H9 (cell line): ENCODE results near the gene WDR20. TPM values are rescaled to one million over a fixed set of nuclear protein-coding genes. Genes with fewer than 3 reads are reported as not detected.

Experiments
- DNase-seq: peaks from one replicate; pipeline ENCODE4 v3.0.0-alpha.2; 2017
- H2AFZ ChIP-seq: one replicate; pipeline ENCODE4 v1.6.1; 2013; ENCODE audit warnings: mild to moderate bottlenecking, low read length, control low read depth, moderate library complexity
- H2AK5ac ChIP-seq: 2 replicates; pipeline ENCODE4 v1.6.1; 2013; ENCODE audit warnings: low read length, control low read depth, mixed read lengths; ENCODE audit not compliant: insufficient read length
- H2BK120ac ChIP-seq: one replicate; pipeline ENCODE4 v1.6.1; 2013; ENCODE audit warnings: low read depth, mild to moderate bottlenecking, low read length, control low read depth, inconsistent platforms; ENCODE audit not compliant: poor library complexity, severe bottlenecking
- H2BK12ac ChIP-seq: 2 replicates; pipeline ENCODE4 v1.6.1; 2013; ENCODE audit warnings: low read length, control low read depth, mixed read lengths, low read depth; ENCODE audit not compliant: insufficient read length
- H2BK15ac ChIP-seq: 2 replicates; pipeline ENCODE4 v1.6.1; 2013; ENCODE audit warnings: low read depth, low read length, control low read depth
- H2BK20ac ChIP-seq: one replicate; pipeline ENCODE4 v1.6.1; 2013; ENCODE audit warnings: low read depth, mild to moderate bottlenecking, low read length, control low read depth, inconsistent platforms; ENCODE audit not compliant: poor library complexity, severe bottlenecking
- H2BK5ac ChIP-seq: 2 replicates; pipeline ENCODE4 v1.6.1; 2013; ENCODE audit warnings: low read length, control low read depth, mixed read lengths; ENCODE audit not compliant: insufficient read length
- H3K14ac ChIP-seq: 2 replicates; pipeline ENCODE4 v1.6.1; 2013; ENCODE audit warnings: low read length, control low read depth; ENCODE audit not compliant: insufficient read depth
- H3K18ac ChIP-seq: 2 replicates; pipeline ENCODE4 v1.6.1; 2013; ENCODE audit warnings: low read depth, mild to moderate bottlenecking, mixed read lengths, low read length, control low read depth; ENCODE audit not compliant: insufficient read length
- H3K23ac ChIP-seq: 2 replicates; pipeline ENCODE4 v1.6.1; 2013; ENCODE audit warnings: low read length, control low read depth, mixed read lengths, low read depth; ENCODE audit not compliant: insufficient read length
- H3K23me2 ChIP-seq: 2 replicates; pipeline ENCODE4 v1.6.1; 2013; ENCODE audit warnings: low read depth, mild to moderate bottlenecking, mixed read lengths, low read length, control low read depth; ENCODE audit not compliant: insufficient read length, poor library complexity, severe bottlenecking
- H3K27ac ChIP-seq: 2 replicates; pipeline ENCODE4 v1.5.1; 2013; ENCODE audit warnings: low read length, control low read depth, mixed read lengths, low read depth; ENCODE audit not compliant: insufficient read length
- H3K27me3 ChIP-seq: 2 replicates; pipeline ENCODE4 v1.6.1; 2013; ENCODE audit warnings: low read length, control low read depth, inconsistent platforms; ENCODE audit not compliant: insufficient read depth
- H3K4ac ChIP-seq: 2 replicates; pipeline ENCODE4 v1.6.1; 2013; ENCODE audit warnings: low read depth, mild to moderate bottlenecking, control low read depth, inconsistent platforms, low read length, moderate library complexity
- H3K4me1 ChIP-seq: 2 replicates; pipeline ENCODE4 v1.6.1; 2013; ENCODE audit warnings: low read length, control low read depth, inconsistent platforms; ENCODE audit not compliant: insufficient read depth
- H3K4me2 ChIP-seq: 2 replicates; pipeline ENCODE4 v1.6.1; 2013; ENCODE audit warnings: low read length, control low read depth, mixed read lengths; ENCODE audit not compliant: insufficient read length, insufficient read depth
- H3K56ac ChIP-seq: 2 replicates; pipeline ENCODE4 v1.6.1; 2013; ENCODE audit warnings: low read depth, mild to moderate bottlenecking, mixed read lengths, low read length, control low read depth; ENCODE audit not compliant: insufficient read length
- H3K79me1 ChIP-seq: 2 replicates; pipeline ENCODE4 v1.6.1; 2013; ENCODE audit warnings: low read depth, mild to moderate bottlenecking, moderate library complexity, low read length, control low read depth, inconsistent platforms; ENCODE audit not compliant: insufficient read depth, poor library complexity, severe bottlenecking
- H3K79me2 ChIP-seq: 2 replicates; pipeline ENCODE4 v1.6.1; 2013; ENCODE audit warnings: low read length, control low read depth, inconsistent platforms; ENCODE audit not compliant: insufficient read depth
- H3K9ac ChIP-seq: 2 replicates; pipeline ENCODE4 v1.6.1; 2013; ENCODE audit warnings: low read length, control low read depth, mixed read lengths; ENCODE audit not compliant: insufficient read length; ENCODE audit errors: extremely low read depth
- H3K9me3 ChIP-seq: one replicate; pipeline ENCODE4 v1.6.1; 2013; ENCODE audit warnings: low read depth, low read length, inconsistent platforms; ENCODE audit not compliant: control insufficient read depth
- H3T11ph ChIP-seq: one replicate; pipeline ENCODE4 v1.6.1; 2013; ENCODE audit warnings: mild to moderate bottlenecking, low read length, control low read depth, inconsistent platforms
- H4K20me1 ChIP-seq: one replicate; pipeline ENCODE4 v1.6.1; 2013; ENCODE audit not compliant: control insufficient read depth, insufficient read length, insufficient read depth
- H4K5ac ChIP-seq: 2 replicates; pipeline ENCODE4 v1.6.1; 2013; ENCODE audit warnings: low read depth, mild to moderate bottlenecking, mixed read lengths, low read length, control low read depth; ENCODE audit not compliant: insufficient read length
- H4K8ac ChIP-seq: replicated peaks from 2 replicates; pipeline ENCODE4 v1.6.1; 2013; ENCODE audit warnings: low read length, control low read depth, mixed read lengths, low read depth; ENCODE audit not compliant: insufficient read length
- H4K91ac ChIP-seq: 2 replicates; pipeline ENCODE4 v1.6.1; 2013; ENCODE audit warnings: low read depth, mild to moderate bottlenecking, moderate library complexity, mixed read lengths, low read length, control low read depth; ENCODE audit not compliant: insufficient read length
- H3K27ac Mint-ChIP-seq, 3 experiments: 2 replicates in 2 of 3; 3 replicates in 1 of 3; pipeline ENCODE4 v1.8.0; 2020 to 2021; ENCODE audit warnings: mixed read lengths in 3 of 3, mild to moderate bottlenecking in 1 of 3, moderate library complexity in 1 of 3
- H3K27me3 Mint-ChIP-seq: 2 replicates; pipeline ENCODE4 v1.8.0; 2021; ENCODE audit warnings: low read depth, mild to moderate bottlenecking, moderate library complexity, mixed read lengths
- H3K36me3 Mint-ChIP-seq, 3 experiments: 2 replicates in 2 of 3; 3 replicates in 1 of 3; pipeline ENCODE4 v1.8.0; 2020 to 2021; ENCODE audit warnings: low read depth in 3 of 3, mixed read lengths in 3 of 3; ENCODE audit not compliant: insufficient read depth in 1 of 3
- H3K4me1 Mint-ChIP-seq, 2 experiments: 2 replicates each; pipeline ENCODE4 v1.8.0; 2020; ENCODE audit warnings: mixed read lengths in 2 of 2
- H3K4me3 Mint-ChIP-seq, 2 experiments: 2 replicates in 1 of 2; 3 replicates in 1 of 2; pipeline ENCODE4 v1.8.0; 2020 to 2021; ENCODE audit warnings: mild to moderate bottlenecking in 2 of 2, mixed read lengths in 2 of 2, moderate library complexity in 1 of 2
- H3K9me3 Mint-ChIP-seq, 2 experiments: 2 replicates in 1 of 2; 3 replicates in 1 of 2; pipeline ENCODE4 v1.8.0; 2020; ENCODE audit warnings: mild to moderate bottlenecking in 2 of 2, mixed read lengths in 2 of 2, moderate library complexity in 1 of 2
- WGBS: extraction: QIAGEN DNeasy Blood & Tissue Kit; methylation state at CpG from one replicate; pipeline ENCODE4 v1.1.7; 2013; ENCODE audit warnings: missing lambda C conversion rate, low lambda C conversion rate, mixed read lengths; ENCODE audit not compliant: insufficient read length; ENCODE audit errors: extremely low coverage; 5-methylcytosine and 5-hydroxymethylcytosine counted together
- total RNA-seq: library from RNA; stranded (reverse); gene quantifications from 2 replicates; pipeline ENCODE4 v1.2.1, GENCODE V29; 2021
- TF ChIP-seq, protein P1 (sequence below): fragments of 200-600 bp; sonication (generic); conservative IDR thresholded peaks from 3 replicates; pipeline ENCODE4 v1.8.0; 2021; ENCODE audit warnings: antibody characterized with exemption, mild to moderate bottlenecking

The WDR20 gene
- total RNA-seq, 1 experiment from 2014 or later = 31.6 TPM

DNA sequence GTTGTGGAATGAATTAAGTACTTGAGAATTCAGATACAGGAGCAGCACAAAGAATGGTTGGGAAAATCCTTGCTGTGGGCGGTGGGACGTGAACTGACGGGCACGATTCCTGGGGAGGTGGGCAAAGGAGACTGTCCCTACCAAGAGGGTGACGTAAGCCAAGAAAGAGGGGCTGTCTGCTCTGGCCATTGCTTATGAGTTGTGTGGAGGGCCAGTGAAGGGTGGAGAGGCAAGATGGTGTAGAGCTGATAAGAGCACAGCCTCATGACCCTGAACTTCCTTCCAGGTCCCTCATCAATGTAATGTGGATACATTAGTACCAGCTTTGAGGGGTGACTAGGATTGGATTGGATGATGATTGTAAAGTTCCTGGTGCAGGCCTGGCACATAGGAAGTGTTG lies 50.2 kb downstream of the WDR20 start:
- no peaks in the 10 kb centered on the region for H3K23me2 ChIP-seq
- Mint-ChIP-seq H3K36me3 (no peaks in the 10 kb centered on the region), H3K27me3 (no peaks in the 10 kb centered on the region), H3K4me3 (no peak overlapping the region), H3K9me3 (no peaks in the 10 kb centered on the region), H3K4me1 (peaks cover 37 to 46% of the 10 kb centered on the region in 2 experiments), H3K27ac (peak overlapping the region in 1 of 3 experiments; percentile 89; a peak in 3 of 7 replicates)
- H2BK15ac ChIP-seq = no peak overlapping the region
- WGBS = no CpG with 5 or more reads among the region's 5 CpGs
- H4K8ac ChIP-seq = no peak overlapping the region
- no peak overlapping the region for H2AFZ ChIP-seq
- H2AK5ac ChIP-seq = no peak overlapping the region
- H4K20me1 ChIP-seq = no peaks in the 10 kb centered on the region
- peaks cover 4% of the 10 kb centered on the region; the same call in 1 of the 2 replicates for H3K4me1 ChIP-seq
- H3K4ac ChIP-seq = no peak overlapping the region
- no peak overlapping the region for H3K4me2 ChIP-seq
- no peak overlapping the region for H3K23ac ChIP-seq
- H4K91ac ChIP-seq = no peak overlapping the region
- H3K79me2 ChIP-seq = peaks cover 9% of the 10 kb centered on the region; the same call in 1 of the 2 replicates
- H3K27me3 ChIP-seq = no peaks in the 10 kb centered on the region
- H3K56ac ChIP-seq = no peak overlapping the region
- no peak overlapping the region; the same call in 1 of the 2 replicates for H3K14ac ChIP-seq
- no peaks in the 10 kb centered on the region for H3K9me3 ChIP-seq
- no peak overlapping the region for H2BK5ac ChIP-seq
- no peak overlapping the region for H2BK12ac ChIP-seq
- no peak for DNase-seq
- peaks cover 13% of the 10 kb centered on the region for H3K79me1 ChIP-seq
- H3K18ac ChIP-seq = no peak overlapping the region
- no peak overlapping the region for H3K27ac ChIP-seq
- no peak overlapping the region for H2BK20ac ChIP-seq
- no peak overlapping the region for H3T11ph ChIP-seq
- no peak overlapping the region for H4K5ac ChIP-seq
- H3K9ac ChIP-seq = no peak overlapping the region
- TF ChIP-seq, protein P1, sequence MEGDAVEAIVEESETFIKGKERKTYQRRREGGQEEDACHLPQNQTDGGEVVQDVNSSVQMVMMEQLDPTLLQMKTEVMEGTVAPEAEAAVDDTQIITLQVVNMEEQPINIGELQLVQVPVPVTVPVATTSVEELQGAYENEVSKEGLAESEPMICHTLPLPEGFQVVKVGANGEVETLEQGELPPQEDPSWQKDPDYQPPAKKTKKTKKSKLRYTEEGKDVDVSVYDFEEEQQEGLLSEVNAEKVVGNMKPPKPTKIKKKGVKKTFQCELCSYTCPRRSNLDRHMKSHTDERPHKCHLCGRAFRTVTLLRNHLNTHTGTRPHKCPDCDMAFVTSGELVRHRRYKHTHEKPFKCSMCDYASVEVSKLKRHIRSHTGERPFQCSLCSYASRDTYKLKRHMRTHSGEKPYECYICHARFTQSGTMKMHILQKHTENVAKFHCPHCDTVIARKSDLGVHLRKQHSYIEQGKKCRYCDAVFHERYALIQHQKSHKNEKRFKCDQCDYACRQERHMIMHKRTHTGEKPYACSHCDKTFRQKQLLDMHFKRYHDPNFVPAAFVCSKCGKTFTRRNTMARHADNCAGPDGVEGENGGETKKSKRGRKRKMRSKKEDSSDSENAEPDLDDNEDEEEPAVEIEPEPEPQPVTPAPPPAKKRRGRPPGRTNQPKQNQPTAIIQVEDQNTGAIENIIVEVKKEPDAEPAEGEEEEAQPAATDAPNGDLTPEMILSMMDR = no peak
- H2BK120ac ChIP-seq = no peak overlapping the region
